ENCODE measurements around the gene C6orf89.

C6orf89 gene

GRCh38 chr6:36959555-36960250 is 74.0 kb downstream of the C6orf89 start:
- no peak for TF ChIP-seq CTCF (IDR thresholded peaks at IDR 0.05; ENCODE audit: low read depth, low read length)
- no peak for DNase-seq (ENCODE audit: extremely low read depth, low read depth)

- no peak for TF ChIP-seq CTCF (IDR thresholded peaks at IDR 0.05; ENCODE audit: low read depth, low read length)
- no peak for DNase-seq (ENCODE audit: extremely low read depth, low read depth)
Measured at GRCh38 chr6:36961441-36962435, 76.0 kb downstream of the C6orf89 start.

- TF ChIP-seq CTCF (IDR thresholded peaks at IDR 0.05; ENCODE audit: low read depth, low read length) = no peak
- DNase-seq (ENCODE audit: extremely low read depth, low read depth) = no peak
Measured at GRCh38 chr6:36962874-36963273, 77.1 kb downstream of the C6orf89 start.

GRCh38 chr6:36963451-36964290 is 77.9 kb downstream of the C6orf89 start:
- TF ChIP-seq CTCF (IDR thresholded peaks at IDR 0.05; ENCODE audit: low read depth, low read length) = no peak
- DNase-seq (ENCODE audit: extremely low read depth, low read depth) = no peak

- no peak for TF ChIP-seq CTCF (IDR thresholded peaks at IDR 0.05; ENCODE audit: low read depth, low read length)
- no peak for DNase-seq (ENCODE audit: extremely low read depth, low read depth)
Measured at GRCh38 chr6:36964349-36964748, 78.6 kb downstream of the C6orf89 start.

- DNase-seq (ENCODE audit: extremely low read depth, low read depth) = no peak
- no peak for TF ChIP-seq CTCF (IDR thresholded peaks at IDR 0.05; ENCODE audit: low read depth, low read length)
Measured at GRCh38 chr6:36964908-36965307, 79.2 kb downstream of the C6orf89 start.

All from AG09319 (cell line).